ENCODE measurements around the gene GABARAPL2.
"Not testable (repeated sequence)": the region's sequence is repeated elsewhere in the genome, so short reads cannot be mapped to it uniquely, and the experiment has no call there.

GABARAPL2 gene, protein sequence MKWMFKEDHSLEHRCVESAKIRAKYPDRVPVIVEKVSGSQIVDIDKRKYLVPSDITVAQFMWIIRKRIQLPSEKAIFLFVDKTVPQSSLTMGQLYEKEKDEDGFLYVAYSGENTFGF

GRCh38 chr16:75566040-75566757 lies at the start of gene GABARAPL2:
Gene GABARAPL2, plus strand, starts transcription at chr16:75566379. Its CDS starts 108 bp downstream, at chr16:75566487.
- DNase-seq = peak; percentile 92

GRCh38 chr16:75519175-75519574 lies 47.0 kb upstream of the GABARAPL2 start:
- no peak for DNase-seq

DNA sequence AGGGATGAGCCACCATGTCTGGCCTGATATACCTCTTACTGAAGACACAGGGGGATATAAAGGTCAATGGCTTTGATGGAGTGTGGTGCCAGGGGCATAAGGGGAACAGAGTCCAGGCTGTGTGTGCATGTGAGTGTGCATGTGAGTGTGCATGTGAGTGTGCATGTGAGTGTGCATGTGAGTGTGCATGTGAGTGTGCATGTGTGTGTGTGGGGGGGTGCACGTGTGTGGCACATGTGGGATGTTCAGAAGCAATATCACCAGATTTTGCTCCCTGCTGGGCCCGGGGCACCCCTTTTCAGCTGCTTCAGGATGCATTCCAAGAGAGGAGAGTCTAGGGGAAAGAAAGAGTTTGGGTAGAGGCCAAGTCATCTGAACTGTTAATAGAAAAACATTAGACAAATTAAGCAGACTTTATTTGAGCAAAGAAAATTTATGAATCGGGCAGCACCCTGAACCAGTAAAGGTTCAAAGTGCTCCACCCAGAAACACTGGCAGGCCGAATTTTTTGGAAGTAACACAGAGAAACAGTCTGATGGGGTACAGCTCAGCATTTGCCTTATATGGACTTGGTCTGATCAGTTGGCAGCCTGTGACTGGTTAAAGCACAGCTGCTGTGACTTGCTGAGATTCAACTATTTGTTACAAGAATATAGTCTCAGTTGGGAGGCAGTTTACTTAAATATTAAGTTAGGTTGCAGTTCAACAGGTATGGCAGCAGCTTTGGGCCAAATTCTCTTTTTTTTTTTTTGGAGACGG lies 40.0 kb upstream of the GABARAPL2 start:
- no peak for DNase-seq

GRCh38 chr16:75527825-75528299 lies 38.3 kb upstream of the GABARAPL2 start:
- peak; percentile 13 for DNase-seq

- DNase-seq = no peak
Observed at GRCh38 chr16:75529056-75529905, 36.9 kb upstream of the GABARAPL2 start.

- no peak for DNase-seq
Observed at GRCh38 chr16:75529959-75530358, 36.2 kb upstream of the GABARAPL2 start.

GRCh38 chr16:75532142-75532765 lies 33.9 kb upstream of the GABARAPL2 start:
- no peak for DNase-seq

DNA sequence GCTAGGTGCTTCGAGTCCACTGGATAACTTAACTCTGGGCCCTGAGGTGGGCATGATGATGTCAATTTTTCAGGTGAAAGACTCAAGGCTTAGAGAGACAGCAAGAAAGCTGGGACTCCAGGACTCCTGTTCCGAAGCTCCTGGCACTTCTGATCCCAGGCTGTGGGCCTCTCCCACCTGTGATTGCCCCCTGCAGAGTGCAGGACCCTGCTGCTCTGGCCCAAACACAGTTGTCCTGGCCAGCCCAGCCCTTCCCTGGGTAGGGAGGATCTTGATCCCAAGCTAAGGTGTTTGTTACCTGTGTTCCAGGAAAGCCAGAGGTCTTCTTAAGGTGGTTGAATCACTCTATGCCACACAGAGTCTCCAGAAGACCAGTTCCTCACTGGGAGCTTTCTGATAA lies 33.4 kb upstream of the GABARAPL2 start:
- no peak for DNase-seq

DNA sequence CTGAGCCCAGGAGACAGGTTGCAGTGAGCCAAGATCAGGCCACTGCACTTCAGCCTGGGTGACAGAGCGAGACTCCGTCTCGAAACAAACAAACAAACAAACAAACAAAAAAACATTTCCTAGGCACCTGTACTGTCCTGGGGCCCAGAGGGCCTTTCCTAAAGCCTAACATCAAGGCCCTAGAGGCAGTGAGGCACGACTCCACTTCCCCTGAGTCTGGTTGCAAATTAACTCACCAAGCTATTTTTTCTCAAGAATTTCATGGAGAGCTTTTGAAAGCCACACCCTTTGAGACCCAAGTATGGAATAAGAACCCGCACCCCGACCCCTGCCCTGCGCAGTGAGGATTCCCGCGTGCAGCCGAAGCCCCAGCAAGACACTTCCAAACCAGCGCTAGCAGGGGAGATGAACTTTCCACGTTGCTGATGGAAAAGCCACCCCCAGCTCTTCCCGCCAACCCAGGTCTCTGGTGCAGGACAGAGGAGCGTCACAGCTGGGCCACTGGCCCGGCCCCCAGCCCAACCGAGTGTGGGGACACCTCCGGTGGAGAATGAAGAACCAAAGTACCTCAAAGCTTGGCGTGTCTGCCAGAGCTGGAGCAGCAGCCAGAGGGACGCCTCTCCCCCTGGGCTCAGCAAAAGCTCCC lies 31.5 kb upstream of the GABARAPL2 start:
- no peak for DNase-seq

- DNase-seq = no peak
Observed at GRCh38 chr16:75535211-75535843, 30.9 kb upstream of the GABARAPL2 start.

DNA sequence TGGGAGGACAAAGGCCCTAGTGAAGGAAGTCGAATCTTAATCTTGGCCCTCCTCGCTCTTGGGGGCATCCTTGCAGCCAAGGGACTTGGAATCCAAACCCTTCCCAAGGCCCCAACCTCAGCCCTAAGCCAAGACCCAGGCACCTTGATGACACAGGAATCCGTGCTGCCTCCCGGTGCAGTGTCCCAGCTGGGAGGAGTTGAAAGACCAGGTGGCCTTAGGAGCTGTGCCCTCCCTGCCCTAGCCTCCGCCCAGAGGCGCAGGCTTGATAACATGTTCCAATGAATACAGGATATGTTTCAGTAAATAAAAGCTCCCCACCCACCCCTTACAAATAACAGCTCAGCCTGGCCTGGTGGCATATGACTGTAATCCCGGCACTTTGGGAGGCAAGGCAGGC lies 30.3 kb upstream of the GABARAPL2 start, which contains the start of gene CHST5:
Gene CHST5, minus strand, starts transcription at position 208 of the 400 bp plus-strand sequence. CDS start 5,724 bp downstream, outside the sequence.
- DNase-seq = no peak

DNA sequence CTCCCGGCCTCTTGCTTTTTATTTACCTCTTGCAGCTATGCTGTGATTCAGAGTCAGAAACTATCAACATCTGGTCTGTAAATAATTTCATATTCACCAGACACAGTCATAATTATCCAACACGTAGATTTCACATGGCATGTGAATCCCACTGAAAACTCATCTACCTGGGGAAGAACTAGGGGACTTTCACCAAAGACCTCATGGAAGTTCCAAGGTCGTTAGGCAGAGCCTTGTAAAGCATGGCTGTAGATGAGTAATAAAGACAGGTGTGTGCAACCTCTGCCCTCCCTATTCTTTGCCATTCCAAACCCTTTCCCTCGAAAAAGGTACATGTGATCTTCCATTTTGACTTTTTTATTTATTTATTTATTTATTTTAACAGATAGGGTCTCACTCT lies 28.4 kb upstream of the GABARAPL2 start:
- no peak for DNase-seq

- not testable (repeated sequence) for DNase-seq
Observed at GRCh38 chr16:75538882-75539565, 27.2 kb upstream of the GABARAPL2 start.

DNA sequence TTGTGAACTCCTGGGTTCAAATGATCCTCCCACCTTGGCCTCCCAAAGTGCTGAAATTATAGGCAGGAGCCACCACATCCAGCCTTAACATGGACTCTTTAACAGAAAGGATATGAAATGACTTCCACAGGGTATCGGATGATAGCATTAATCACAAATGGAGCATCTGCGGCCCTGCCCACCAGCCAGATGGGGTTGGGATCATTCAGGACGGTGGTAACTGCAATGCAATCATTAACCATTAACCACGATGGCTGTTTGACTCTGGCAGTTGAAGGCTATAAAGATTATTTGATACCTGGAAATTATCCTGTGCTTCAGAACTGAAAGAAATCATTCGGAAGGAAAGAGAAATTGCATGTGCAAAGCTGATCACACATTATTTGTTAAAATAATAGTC lies 24.9 kb upstream of the GABARAPL2 start:
- no peak for DNase-seq

- not testable (repeated sequence) for DNase-seq
Observed at GRCh38 chr16:75542462-75542861, 23.7 kb upstream of the GABARAPL2 start.

GRCh38 chr16:75545879-75546278 lies 20.3 kb upstream of the GABARAPL2 start:
- not testable (repeated sequence) for DNase-seq

GRCh38 chr16:75546293-75546692 lies 19.9 kb upstream of the GABARAPL2 start:
- no peak for DNase-seq

- not testable (repeated sequence) for DNase-seq
Observed at GRCh38 chr16:75548456-75548855, 17.7 kb upstream of the GABARAPL2 start.

DNA sequence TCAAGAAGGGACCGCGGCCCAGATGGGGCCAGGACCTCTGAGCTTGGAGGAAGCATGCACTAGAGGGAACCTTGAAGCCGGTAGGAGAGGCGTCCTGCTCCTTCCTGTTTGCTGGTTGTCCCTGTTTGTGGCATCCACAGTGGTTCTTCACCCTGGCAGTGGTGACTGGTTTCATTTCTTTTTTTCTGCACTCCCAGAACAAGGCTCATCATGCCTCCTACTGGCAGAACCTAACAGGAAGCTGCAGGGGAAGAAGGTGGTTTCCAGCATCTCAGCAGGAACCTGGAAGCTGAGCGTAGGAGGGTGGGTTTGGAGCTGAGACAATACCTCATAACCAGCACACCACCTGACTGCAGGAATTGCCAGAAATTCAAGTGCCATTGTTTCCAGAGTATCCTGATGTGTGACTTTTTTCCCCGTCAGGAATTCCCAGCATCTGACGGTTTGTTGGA lies 15.9 kb upstream of the GABARAPL2 start:
- peak; percentile 39 for DNase-seq

DNA sequence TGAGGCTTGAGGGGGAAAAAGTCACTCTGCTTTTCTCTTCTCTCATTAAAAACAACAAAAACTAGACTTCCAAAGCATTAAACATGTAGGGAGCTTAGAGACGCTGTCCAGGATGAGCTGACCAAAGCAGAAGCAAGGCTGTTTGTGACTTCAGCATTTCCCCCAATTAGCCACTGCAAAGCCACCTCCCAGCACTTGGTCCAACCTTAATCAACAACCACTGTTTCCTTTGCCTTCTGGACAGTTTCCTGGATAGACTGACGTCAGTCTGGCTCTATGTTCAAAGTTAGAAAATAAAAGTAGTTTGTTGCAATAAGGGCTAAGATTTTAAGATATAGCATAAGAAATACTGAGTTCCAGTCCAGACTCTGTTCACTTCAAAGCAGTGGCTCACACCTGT lies 13.2 kb upstream of the GABARAPL2 start:
- DNase-seq = no peak
